ENCODE data around the gene DCAKD.

The DCAKD gene

DNA sequence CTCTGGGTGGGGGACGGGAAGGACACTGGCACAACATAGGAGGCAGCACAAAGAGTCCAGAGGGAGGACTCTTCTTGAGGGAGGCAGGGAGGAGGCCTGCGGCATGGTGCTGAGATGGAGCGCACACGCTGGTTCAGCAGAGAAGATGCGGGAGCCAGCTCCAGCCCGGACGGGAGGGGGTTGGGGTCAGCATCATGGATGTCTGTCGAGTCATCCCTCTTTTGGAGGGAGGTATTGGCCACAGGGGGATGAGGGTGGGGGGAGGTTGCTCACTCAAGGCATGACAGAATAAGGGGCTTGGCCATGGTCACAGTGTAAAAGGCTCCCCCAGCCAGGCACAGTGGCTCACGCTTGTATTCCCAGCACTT, 19.3 kb downstream of the DCAKD start:
- DNase-seq = no peak

- DNase-seq = no peak
Measured at GRCh38 chr17:45031231-45032173, 19.9 kb downstream of the DCAKD start.

DNA sequence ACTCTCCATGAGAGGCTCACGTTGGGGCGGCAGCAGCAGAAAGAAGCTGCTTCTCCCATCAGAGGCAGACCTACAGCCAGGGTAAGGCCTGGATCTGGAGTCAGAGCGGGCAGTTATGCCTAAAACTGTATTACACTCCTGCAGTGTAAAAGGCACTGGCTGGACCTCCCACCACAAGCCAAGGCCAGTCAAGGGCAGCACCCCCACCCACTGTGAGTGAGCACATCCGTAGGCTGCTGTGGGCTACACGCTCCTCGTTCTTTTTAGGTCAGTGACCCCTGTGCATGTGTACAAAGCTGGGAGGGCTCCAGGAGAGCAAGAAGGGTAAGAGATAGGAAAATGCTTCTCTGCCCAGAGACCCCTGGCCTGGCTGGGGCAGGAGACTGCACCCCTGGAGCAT, 20.7 kb downstream of the DCAKD start:
- no peak for DNase-seq

GRCh38 chr17:45029758-45030423, 21.5 kb downstream of the DCAKD start:
- no peak for DNase-seq

GRCh38 chr17:45029096-45029495, 22.3 kb downstream of the DCAKD start:
- DNase-seq = no peak

DNA sequence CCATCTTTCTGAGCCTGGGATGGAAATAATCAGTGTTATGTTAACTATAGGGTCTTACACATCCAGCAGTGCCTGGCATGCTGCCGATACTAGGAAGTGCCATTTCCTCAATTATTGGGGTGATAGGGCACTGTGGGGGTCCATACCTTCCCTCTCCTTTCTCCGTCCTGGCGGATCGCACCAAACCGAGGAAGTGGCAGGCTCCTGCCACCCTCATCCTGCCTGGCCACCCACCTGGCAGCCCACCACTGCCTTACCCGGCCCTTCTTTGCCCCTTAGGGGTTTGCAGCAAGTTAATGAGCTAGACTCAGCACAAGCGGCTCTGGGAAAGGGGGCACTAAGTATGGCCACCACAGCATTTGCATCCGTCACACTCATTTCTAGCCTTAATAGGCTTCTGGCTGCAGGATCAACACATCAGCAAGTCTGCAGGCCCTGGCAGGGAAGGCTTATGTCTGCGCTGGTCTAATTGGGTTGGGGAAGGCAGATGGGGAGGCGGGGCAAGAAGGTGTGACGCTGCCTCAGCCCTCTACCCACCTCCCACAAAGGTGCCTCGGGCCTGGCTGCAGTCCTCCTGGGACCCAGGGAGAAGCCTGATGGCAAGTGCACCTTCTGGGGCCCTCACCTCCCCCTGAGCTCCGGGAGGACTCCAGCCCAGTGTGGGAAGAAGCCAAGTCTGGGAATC, 28.6 kb downstream of the DCAKD start:
- DNase-seq = no peak

- no peak for DNase-seq
Measured at GRCh38 chr17:45022288-45022648, 29.2 kb downstream of the DCAKD start.

DNA sequence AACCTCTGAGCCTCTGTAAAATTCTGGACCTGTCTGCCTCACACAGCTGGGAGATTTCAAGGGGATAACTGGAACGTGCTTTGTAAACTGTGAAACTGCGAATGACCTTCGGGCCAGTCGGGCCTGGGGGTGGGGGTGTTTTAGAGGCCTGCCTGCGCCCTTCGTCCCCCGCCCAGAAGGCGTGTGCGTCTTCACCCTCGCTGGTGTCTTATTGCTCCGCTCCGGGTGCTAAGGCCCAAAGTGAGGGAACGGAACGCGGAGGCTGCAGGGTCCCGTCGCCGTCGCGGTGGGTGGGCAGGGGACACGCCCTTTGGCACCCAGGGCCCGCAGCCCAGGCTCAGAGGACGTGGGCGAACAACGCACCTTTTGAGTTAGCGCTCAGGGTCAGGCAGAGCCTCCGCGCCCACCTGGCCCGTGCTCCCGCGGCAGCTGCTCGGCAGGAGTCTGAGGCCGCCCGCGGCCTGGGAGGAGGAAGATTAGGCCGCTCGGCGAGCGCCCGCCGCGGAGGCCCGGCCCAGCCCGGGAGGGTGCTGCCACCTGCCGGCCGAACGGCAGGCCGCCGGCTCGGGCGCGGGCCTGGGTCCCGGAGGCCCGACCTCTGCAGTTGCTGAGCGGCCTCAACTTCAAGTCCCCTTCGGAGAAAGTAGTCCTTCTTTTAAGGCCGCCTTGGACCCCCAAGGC, 29.7 kb downstream of the DCAKD start:
- DNase-seq = peak in 37 of 56 donors; percentile 8 to 65 (median 30)

GRCh38 chr17:45020354-45021138, 30.9 kb downstream of the DCAKD start:
- DNase-seq = peak in 9 of 56 donors; percentile 3 to 31 (median 14)

DNA sequence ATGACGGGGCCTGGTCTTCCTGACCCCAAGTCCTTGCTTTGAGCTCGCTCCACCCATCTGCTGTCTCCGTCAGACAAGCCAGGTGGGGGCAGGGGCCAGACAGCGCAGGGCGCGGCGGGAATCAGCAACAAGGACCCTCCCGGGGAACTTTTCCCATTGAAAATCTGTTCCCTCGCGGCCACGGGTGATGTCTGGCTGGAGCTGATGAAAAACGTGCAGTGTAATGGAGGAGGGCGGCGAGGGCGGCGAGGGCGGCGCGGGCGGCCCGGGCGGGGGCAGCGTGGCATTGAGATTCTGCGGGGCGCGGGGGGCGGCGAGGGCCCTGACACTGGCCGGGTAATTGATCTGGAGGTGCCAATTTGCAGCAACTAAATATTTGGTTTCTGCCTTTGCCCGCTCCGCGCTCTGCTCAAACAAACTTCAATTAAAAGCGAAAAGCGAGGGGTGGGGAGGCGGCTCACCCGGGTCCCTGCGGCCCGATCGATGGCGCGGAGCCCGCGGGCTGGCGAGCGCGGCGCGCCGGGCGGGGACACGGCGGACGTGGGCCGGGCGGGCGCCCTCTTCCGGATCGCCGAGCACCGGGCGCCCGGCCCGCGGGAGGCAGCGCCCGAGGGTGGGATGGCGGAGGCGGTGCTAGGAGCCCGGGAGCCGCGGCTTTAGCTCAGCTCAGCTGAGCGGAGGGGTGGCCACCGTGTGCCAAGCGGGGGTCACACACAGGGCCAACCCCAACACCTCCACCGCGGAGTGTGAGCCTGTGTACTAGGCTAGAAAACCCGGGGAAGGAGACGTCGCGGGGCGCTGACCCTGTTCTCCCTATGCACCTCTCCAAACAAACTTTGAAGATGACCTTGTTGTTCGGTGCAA, 32.4 kb downstream of the DCAKD start:
- DNase-seq = peak in 19 of 56 donors; percentile 12 to 64 (median 26)

DNA sequence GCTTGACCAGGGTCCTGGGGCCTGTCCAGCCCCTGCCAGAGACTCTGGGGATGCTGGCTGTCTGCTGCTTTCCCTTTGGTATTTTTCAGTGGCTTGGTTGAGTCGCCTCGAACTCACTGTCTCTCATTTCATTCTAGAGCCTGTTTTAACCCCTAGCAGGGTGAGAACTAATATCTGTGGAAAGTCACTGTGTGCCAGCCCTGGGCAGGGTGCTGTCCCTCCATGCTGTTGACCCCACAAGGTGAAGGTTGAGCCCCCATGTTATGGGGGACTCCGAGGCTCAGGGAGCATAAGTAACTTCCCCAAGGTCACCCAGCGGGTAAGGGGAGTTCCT, 33.0 kb downstream of the DCAKD start:
- no peak for DNase-seq

GRCh38 chr17:45016823-45017222, 34.6 kb downstream of the DCAKD start:
- no peak for DNase-seq

GRCh38 chr17:45016237-45016636, 35.2 kb downstream of the DCAKD start:
- DNase-seq = no peak

DNA sequence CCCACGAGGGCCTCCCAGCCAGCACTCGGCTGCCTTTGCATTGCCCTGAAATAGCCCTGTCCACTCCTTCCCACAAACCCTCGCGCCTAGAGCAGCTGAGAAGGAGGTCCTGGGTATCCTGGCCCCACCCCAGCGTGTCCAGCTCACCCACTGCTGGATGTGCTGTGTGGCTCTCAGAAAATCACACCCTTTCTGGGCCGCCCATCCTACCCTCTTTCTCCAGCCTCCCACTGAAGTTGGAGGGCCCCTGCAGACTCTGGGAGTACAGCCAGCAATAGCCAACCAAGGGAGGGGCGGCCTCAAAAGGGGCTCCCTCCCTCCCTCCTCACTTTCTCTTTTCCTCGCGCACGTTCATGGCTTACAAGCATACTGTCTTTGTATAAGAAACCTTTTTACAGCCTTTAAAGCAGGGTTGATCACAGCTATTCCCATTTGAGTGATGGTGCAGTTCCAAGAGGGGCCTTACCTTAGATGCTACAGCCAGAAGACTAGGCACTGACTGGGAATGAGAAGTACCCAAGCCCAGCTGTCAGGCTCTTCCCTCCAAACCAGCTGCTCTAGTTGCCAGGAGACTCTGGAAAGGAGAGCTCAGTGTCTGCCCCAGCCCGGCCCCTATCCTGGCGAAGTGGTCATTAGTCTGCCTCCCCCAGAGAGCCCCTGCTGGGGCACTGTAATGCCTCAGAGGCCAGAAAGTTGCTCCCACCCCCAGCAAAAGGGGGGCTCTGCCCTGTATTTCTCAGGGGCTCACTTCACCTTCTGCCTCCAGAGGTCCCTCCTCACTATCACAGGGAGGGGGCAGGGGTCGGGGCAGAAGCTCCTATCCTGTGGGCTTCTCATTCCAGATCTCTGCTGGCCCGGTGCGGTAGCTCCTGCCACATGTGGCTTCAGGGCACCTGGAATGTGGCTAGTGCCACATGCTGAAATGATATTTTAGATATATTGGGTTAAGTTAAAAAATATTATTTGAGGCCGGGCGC, 38.1 kb downstream of the DCAKD start:
- DNase-seq = peak in 3 of 56 donors; percentile 7 to 22 (median 11)

GRCh38 chr17:45011767-45012166, 39.7 kb downstream of the DCAKD start:
- no peak for DNase-seq

DNA sequence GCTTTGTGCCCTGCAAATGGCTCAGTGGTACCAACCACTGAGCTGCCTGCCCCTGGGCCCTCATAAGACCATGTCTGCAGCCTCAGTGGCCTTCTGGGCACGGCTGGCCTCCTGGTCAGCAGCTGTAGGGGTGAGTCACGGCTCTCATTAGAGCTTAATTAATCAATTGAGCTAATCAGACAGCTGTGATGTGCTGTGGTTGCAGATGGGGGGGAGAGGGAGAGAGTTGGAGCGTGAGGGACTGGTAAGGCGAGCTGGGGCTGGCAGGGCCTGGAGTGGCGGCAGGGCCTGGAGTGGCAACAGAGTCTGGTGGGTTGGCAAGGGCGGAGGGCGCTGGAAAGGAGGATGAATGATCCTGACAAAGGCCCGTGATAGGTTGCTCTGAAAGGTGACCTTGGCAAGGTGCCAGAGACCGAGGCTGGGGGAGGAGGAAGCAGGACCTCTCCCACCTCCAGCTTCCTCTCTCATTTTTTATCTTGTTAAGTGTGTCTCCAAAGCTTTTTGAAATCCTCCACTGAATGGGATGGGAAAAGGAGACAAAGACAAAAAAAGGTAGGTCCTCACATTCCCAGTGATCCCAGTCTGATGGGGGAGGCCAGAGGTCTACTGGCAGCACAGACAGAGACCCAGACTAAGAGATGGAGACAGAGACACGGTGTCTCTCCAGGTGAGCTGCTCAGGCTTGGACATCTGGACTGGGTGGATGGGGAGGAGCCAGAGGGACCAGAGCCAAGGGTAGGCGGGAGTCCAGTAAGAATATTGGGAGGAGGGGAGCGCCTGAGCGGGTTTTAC, 41.6 kb downstream of the DCAKD start:
- no peak for DNase-seq

DNA sequence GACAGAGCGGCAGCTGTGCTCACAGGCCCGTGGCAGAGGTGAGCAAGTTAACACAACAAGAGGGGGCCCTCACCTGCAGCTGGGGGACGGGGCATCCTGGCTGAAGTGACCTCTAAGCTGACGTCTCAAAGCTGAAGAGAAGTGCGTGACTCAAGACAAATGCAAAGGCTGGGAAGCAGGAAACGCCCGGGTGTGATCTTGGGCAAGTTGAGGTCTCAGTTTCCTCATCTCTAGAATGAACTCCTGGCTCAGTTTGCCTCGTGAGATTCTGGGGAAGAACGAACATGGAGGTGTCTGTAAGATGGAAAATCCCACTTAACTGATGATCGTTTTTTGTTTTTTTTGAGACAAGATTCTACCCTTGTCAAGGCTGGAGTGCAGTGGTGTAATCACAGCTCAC, 43.2 kb downstream of the DCAKD start:
- DNase-seq = no peak
